GM10248 (cell line): Measurements from ENCODE around the gene GAB2.

ENCODE experiments used
- CTCF ChIA-PET: fragments of 300-600 bp; sonication (Branson Sonifier 250); formaldehyde crosslinking; extraction: SDS; loops from one replicate; lab custom pipeline; 2021; ENCODE audit warnings: antibody characterized with exemption; lab: Yijun Ruan, JAX
- POLR2A ChIA-PET: fragments of 350-650 bp; sonication (Branson Sonifier 250); formaldehyde crosslinking; extraction: SDS; loops from one replicate; lab custom pipeline; 2020; ENCODE audit warnings: antibody characterized with exemption; lab: Yijun Ruan, JAX
- DNase-seq: peaks from one replicate; pipeline ENCODE4 v3.0.0; 2012; ENCODE audit errors: extremely low spot score
- CTCF ChIP-seq: IDR thresholded peaks from 2 replicates; pipeline ENCODE4 v1.5.1; 2012; ENCODE audit warnings: mild to moderate bottlenecking, low read depth; ENCODE audit errors: extremely low read depth, missing control alignments, control extremely low read depth

Gene GAB2

GRCh38 chr11:78221396-78222315 is 196.0 kb downstream of the GAB2 start:
- CTCF ChIA-PET: interaction anchor here (1.2 to 1.8 kb wide), 2 partner anchors 15 to 343 kb away, joined by 5 to 11 read pairs; no protein-coding TSS in a partner anchor
- POLR2A ChIA-PET: no interaction called here
- DNase-seq: no peak
- TF ChIP-seq CTCF: no peak

GRCh38 chr11:78220218-78221157 is 197.1 kb downstream of the GAB2 start:
- no peak for DNase-seq
- ChIA-PET POLR2A (no interaction called here), CTCF (interaction anchor here (0.8 to 1.9 kb wide), 7 partner anchors 8 to 344 kb away, joined by 3 to 11 read pairs (median 5); no protein-coding TSS in a partner anchor)
- TF ChIP-seq CTCF: no peak

- POLR2A ChIA-PET: no interaction called here
- CTCF ChIA-PET: interaction anchor here (0.8 to 1.9 kb wide), 5 partner anchors 8 to 345 kb away, joined by 3 to 9 read pairs (median 3); no protein-coding TSS in a partner anchor
- no peak for DNase-seq
- no peak for TF ChIP-seq CTCF
These were observed 198.0 kb downstream of the GAB2 start for GRCh38 chr11:78219493-78220217.

GRCh38 chr11:78218707-78219492 is 198.7 kb downstream of the GAB2 start:
- no peak for DNase-seq
- TF ChIP-seq CTCF: no peak
- ChIA-PET POLR2A (no interaction called here), CTCF (interaction anchor here (1.5 to 1.9 kb wide), 3 partner anchors 9 to 215 kb away, joined by 3 to 9 read pairs (median 9); no protein-coding TSS in a partner anchor)

- ChIA-PET CTCF (interaction anchor here (1.0 to 1.9 kb wide), 3 partner anchors 10 to 216 kb away, joined by 3 to 9 read pairs (median 3); no protein-coding TSS in a partner anchor), POLR2A (no interaction called here)
- no peak for DNase-seq
- no peak for TF ChIP-seq CTCF
These were observed 199.7 kb downstream of the GAB2 start for GRCh38 chr11:78217650-78218541.
